SK-N-SH treated with all-trans-retinoic acid at 6 μM for 48 hours (cell line): Measurements from ENCODE around the gene DOLPP1.

Experiments used
- ATAC-seq: fragments of 200-7000 bp; cut with Tn5 transposase; 3 replicates; pipeline ENCODE4 v1.9.1; 2020; ENCODE audit warnings: mild to moderate bottlenecking, moderate library complexity
- ARNTL ChIP-seq: fragments of 450-650 bp; formaldehyde crosslinking; IDR thresholded peaks from 2 replicates; pipeline ENCODE4 v1.5.0; 2020; ENCODE audit warnings: low read depth, mild to moderate bottlenecking, moderate library complexity, borderline replicate concordance
- BACH2 ChIP-seq: fragments of 250-450 bp; sonication (Bioruptor Pico); IDR thresholded peaks from 2 replicates; pipeline ENCODE4 v1.9.0; 2021; ENCODE audit warnings: mild to moderate bottlenecking, borderline replicate concordance
- CSDC2 ChIP-seq: fragments of 250-450 bp; sonication (Bioruptor Pico); IDR thresholded peaks from 2 replicates; pipeline ENCODE4 v1.5.0; 2020; ENCODE audit warnings: mild to moderate bottlenecking, moderate library complexity
- ESRRG ChIP-seq: fragments of 250-450 bp; sonication (Bioruptor Pico); IDR thresholded peaks from 2 replicates; pipeline ENCODE4 v1.6.1; 2021; ENCODE audit warnings: mild to moderate bottlenecking
- ISL1 ChIP-seq: fragments of 250-450 bp; sonication (Bioruptor Pico); IDR thresholded peaks from 2 replicates; pipeline ENCODE4 v2.1.2; 2022; ENCODE audit warnings: mild to moderate bottlenecking, moderate library complexity
- OSR1 ChIP-seq: fragments of 250-450 bp; sonication (Bioruptor Pico); IDR thresholded peaks from 2 replicates; pipeline ENCODE4 v1.8.0; 2022; ENCODE audit warnings: moderate library complexity, mild to moderate bottlenecking, inconsistent platforms
- PPARA ChIP-seq: fragments of 250-450 bp; sonication (Bioruptor Pico); IDR thresholded peaks from 2 replicates; pipeline ENCODE4 v1.5.0; 2020; ENCODE audit warnings: mild to moderate bottlenecking, borderline replicate concordance
- RARB ChIP-seq: fragments of 250-450 bp; sonication (Bioruptor Pico); IDR thresholded peaks from 2 replicates; pipeline ENCODE4 v1.8.0; 2021; ENCODE audit warnings: mild to moderate bottlenecking, moderate library complexity
- TCF4 ChIP-seq: fragments of 250-450 bp; sonication (Bioruptor Pico); IDR thresholded peaks from 2 replicates; pipeline ENCODE4 v1.8.0; 2021; ENCODE audit warnings: mild to moderate bottlenecking, moderate library complexity, borderline replicate concordance
- TOX ChIP-seq: fragments of 250-450 bp; sonication (Bioruptor Pico); IDR thresholded peaks from 2 replicates; pipeline ENCODE4 v1.8.0; 2021; ENCODE audit warnings: mild to moderate bottlenecking, moderate library complexity, borderline replicate concordance
- ZC3H10 ChIP-seq: fragments of 250-450 bp; sonication (Bioruptor Pico); IDR thresholded peaks from 2 replicates; pipeline ENCODE4 v1.5.1; 2021; ENCODE audit warnings: mild to moderate bottlenecking, moderate library complexity
- ZFP3 ChIP-seq: fragments of 250-450 bp; sonication (Bioruptor Pico); IDR thresholded peaks from 2 replicates; pipeline ENCODE4 v1.5.0; 2020; ENCODE audit warnings: mild to moderate bottlenecking, moderate library complexity
- ZFP30 ChIP-seq: fragments of 450-650 bp; formaldehyde crosslinking; IDR thresholded peaks from 2 replicates; pipeline ENCODE4 v1.5.0; 2022; ENCODE audit warnings: mild to moderate bottlenecking, moderate library complexity
- ZNF565 ChIP-seq: fragments of 450-650 bp; formaldehyde crosslinking; conservative IDR thresholded peaks from 2 replicates; pipeline ENCODE4 v1.5.0; 2020; ENCODE audit warnings: low read depth, mild to moderate bottlenecking, moderate library complexity
- ZNF70 ChIP-seq: fragments of 450-650 bp; formaldehyde crosslinking; IDR thresholded peaks from 2 replicates; pipeline ENCODE4 v1.5.0; 2020; ENCODE audit warnings: mild to moderate bottlenecking, moderate library complexity
- ZNF8 ChIP-seq: fragments of 450-650 bp; formaldehyde crosslinking; IDR thresholded peaks from 2 replicates; pipeline ENCODE4 v1.5.0; 2020; ENCODE audit warnings: mild to moderate bottlenecking, moderate library complexity
- TF ChIP-seq, protein P1 (sequence below): fragments of 250-450 bp; sonication (Bioruptor Pico); IDR thresholded peaks from 2 replicates; pipeline ENCODE4 v1.5.1; 2020; ENCODE audit warnings: low read depth, mild to moderate bottlenecking, moderate library complexity
- TF ChIP-seq, protein P2 (sequence below): fragments of 250-450 bp; sonication (Bioruptor Pico); IDR thresholded peaks from 2 replicates; pipeline ENCODE4 v1.5.1; 2021; ENCODE audit warnings: mild to moderate bottlenecking, moderate library complexity
- TF ChIP-seq, protein P3 (sequence below): fragments of 250-450 bp; sonication (Bioruptor Pico); IDR thresholded peaks from 2 replicates; pipeline ENCODE4 v1.8.0; 2020; ENCODE audit warnings: mild to moderate bottlenecking, moderate library complexity, borderline replicate concordance
- TF ChIP-seq, protein P4 (sequence below): fragments of 250-450 bp; sonication (Bioruptor Pico); IDR thresholded peaks from 2 replicates; pipeline ENCODE4 v1.8.0; 2021; ENCODE audit warnings: low read depth, mild to moderate bottlenecking, moderate library complexity, borderline replicate concordance

DOLPP1 gene

DNA sequence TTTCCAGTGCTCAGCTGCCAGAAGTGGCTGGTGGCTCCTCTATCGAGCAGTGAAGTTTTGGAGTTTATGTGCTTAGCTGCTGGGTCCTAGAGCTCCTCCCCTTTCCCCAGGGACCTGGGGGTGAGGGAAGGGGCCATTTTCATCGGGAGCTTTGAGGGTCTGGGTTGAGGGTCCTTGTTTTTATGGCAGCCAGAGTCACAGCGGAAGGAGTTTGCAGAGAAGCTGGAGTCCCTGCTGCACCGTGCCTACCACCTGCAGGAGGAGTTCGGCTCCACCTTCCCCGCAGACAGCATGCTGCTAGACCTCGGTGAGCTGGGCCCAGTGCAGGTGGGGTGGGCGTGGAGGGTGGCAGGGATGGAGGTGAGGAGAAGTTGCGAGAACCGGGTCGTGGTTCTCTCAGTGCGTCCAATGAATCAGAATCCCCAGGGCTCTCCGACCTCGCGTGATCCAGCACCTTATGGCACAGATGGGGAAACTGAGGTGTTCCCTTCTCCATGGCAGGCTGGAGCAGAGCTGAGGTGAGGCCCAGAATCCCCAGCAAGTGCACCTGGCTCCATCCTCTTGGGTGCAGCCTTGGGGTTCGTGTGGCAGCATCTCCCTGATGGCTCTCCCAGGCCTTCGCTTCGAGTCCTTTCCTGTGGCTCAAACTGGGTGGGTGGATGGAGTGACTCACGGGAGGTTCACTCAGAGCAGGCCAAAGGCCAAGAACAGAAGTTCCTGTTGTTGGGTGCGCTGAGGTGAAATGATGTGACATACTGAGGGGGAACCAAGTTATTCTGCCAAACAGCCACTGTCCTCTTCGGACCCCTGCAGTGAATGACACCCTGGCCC lies 21.7 kb upstream of the DOLPP1 start:
- TF ChIP-seq ZFP30 (CRISPR knock-in tag) (no peak), ZNF8 (CRISPR knock-in tag) (no peak), BACH2 (CRISPR knock-in tag) (no peak), ZC3H10 (no peak), TOX (CRISPR knock-in tag) (no peak), ZNF70 (no peak), OSR1 (CRISPR knock-in tag) (no peak), CSDC2 (no peak), ARNTL (CRISPR knock-in tag) (no peak), TCF4 (CRISPR knock-in tag) (no peak), ESRRG (no peak)
- TF ChIP-seq, protein P1, sequence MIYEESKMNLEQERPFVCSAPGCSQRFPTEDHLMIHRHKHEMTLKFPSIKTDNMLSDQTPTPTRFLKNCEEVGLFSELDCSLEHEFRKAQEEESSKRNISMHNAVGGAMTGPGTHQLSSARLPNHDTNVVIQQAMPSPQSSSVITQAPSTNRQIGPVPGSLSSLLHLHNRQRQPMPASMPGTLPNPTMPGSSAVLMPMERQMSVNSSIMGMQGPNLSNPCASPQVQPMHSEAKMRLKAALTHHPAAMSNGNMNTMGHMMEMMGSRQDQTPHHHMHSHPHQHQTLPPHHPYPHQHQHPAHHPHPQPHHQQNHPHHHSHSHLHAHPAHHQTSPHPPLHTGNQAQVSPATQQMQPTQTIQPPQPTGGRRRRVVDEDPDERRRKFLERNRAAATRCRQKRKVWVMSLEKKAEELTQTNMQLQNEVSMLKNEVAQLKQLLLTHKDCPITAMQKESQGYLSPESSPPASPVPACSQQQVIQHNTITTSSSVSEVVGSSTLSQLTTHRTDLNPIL (CRISPR knock-in tag): no peak
- ATAC-seq: no peak

DNA sequence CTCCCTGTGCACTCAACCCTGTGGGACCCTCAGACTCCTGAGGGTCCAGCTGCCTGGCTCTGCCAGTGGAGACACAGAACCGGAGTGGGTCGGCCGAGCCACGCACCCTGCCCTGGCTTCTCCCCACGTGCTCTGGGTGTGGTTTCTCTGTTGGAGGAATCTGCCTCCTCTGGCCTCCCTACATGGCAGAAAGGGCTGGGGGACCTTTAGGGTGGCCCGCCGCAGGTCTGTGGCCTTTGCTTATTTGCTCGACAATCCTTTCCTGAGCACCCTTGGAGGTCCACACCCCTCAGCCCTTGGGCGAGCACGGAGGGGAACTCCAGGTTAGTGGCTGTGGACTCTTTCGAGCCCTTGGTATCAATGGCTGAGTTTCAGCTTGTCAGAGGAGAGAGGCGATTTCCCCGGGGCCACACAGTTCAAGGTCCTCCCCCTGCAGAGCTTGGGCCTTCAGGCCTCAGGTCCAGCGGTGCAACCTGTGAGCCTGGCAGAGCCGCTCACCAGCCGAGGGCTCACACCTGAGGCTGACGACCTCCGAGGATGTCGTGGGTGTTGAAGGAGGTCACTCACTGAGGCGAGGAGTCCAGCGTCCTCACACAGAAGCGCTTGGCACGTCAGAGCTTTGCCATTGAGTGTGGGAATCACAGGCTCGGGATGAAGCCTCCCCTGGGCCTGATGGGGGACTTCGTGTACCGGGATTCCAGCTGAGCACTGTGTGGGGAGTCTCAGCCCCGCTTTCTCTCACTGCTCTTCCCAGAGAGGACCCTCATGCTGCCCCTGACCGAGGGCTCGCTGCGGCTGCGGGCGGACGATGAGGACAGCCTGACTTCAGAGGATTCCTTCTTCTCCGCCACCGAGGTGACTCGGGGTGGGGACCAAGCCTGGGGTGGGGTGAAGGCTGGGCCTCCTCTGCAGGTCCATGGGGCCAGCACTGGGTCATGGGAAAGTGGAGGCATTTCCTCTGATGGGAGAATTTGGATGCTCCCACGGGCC lies 20.8 kb upstream of the DOLPP1 start:
- ATAC-seq: no peak
- TF ChIP-seq, protein P1 (CRISPR knock-in tag): no peak
- no peak for TF ChIP-seq TOX (CRISPR knock-in tag)
- no peak for TF ChIP-seq CSDC2
- TF ChIP-seq ISL1 (CRISPR knock-in tag): no peak
- TF ChIP-seq, protein P2, sequence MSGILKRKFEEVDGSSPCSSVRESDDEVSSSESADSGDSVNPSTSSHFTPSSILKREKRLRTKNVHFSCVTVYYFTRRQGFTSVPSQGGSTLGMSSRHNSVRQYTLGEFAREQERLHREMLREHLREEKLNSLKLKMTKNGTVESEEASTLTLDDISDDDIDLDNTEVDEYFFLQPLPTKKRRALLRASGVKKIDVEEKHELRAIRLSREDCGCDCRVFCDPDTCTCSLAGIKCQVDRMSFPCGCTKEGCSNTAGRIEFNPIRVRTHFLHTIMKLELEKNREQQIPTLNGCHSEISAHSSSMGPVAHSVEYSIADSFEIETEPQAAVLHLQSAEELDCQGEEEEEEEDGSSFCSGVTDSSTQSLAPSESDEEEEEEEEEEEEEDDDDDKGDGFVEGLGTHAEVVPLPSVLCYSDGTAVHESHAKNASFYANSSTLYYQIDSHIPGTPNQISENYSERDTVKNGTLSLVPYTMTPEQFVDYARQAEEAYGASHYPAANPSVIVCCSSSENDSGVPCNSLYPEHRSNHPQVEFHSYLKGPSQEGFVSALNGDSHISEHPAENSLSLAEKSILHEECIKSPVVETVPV (CRISPR knock-in tag): no peak
- TF ChIP-seq, protein P3, sequence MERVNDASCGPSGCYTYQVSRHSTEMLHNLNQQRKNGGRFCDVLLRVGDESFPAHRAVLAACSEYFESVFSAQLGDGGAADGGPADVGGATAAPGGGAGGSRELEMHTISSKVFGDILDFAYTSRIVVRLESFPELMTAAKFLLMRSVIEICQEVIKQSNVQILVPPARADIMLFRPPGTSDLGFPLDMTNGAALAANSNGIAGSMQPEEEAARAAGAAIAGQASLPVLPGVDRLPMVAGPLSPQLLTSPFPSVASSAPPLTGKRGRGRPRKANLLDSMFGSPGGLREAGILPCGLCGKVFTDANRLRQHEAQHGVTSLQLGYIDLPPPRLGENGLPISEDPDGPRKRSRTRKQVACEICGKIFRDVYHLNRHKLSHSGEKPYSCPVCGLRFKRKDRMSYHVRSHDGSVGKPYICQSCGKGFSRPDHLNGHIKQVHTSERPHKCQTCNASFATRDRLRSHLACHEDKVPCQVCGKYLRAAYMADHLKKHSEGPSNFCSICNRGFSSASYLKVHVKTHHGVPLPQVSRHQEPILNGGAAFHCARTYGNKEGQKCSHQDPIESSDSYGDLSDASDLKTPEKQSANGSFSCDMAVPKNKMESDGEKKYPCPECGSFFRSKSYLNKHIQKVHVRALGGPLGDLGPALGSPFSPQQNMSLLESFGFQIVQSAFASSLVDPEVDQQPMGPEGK (CRISPR knock-in tag): no peak
- TF ChIP-seq ARNTL (CRISPR knock-in tag): no peak
- no peak for TF ChIP-seq ESRRG
- TF ChIP-seq OSR1 (CRISPR knock-in tag): no peak
- TF ChIP-seq PPARA: no peak
- no peak for TF ChIP-seq TCF4 (CRISPR knock-in tag)

DNA sequence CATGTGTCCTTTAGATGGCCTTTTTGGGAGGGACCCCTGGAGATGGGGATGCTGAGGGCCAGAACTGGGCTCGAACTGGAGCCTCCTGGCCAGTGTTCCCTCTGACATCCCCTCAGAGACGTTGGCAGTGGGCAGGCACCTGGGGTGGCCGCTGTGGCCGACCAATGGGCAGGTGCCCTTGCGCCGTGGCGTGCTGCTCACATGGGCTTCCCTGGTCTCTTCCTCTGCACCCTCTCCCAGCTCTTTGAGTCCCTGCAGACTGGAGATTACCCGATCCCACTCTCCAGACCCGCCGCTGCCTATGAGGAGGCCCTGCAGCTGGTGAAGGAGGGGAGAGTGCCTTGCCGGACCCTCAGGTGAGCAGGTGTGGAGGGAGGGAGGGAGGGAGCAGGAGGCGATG lies 19.9 kb upstream of the DOLPP1 start:
- ATAC-seq: no peak
- TF ChIP-seq RARB (CRISPR knock-in tag): no peak
- TF ChIP-seq TCF4 (CRISPR knock-in tag): no peak
- no peak for TF ChIP-seq TOX (CRISPR knock-in tag)
- no peak for TF ChIP-seq ZFP3

DNA sequence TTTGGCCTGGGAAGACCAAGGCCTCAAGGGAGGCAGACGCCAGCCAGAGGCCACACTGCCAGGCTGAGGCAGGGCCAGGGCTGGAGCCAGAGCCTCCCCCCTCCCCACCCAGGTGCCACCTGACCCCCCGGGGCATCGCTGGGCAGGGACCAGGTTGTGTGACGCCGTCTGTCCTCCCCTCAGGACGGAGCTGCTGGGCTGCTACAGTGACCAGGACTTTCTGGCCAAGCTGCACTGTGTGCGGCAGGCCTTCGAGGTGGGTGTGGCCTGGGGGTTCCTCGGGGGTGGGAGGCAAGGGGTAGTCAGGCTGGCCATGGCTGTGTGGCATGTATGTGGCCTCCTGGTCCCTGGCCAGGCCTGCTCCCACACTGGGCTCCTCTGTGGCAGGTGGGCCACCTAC lies 17.9 kb upstream of the DOLPP1 start:
- no peak for TF ChIP-seq ZFP30 (CRISPR knock-in tag)
- TF ChIP-seq ISL1 (CRISPR knock-in tag): no peak
- no peak for TF ChIP-seq ZNF565 (CRISPR knock-in tag)
- no peak for TF ChIP-seq ZNF8 (CRISPR knock-in tag)
- TF ChIP-seq, protein P4, sequence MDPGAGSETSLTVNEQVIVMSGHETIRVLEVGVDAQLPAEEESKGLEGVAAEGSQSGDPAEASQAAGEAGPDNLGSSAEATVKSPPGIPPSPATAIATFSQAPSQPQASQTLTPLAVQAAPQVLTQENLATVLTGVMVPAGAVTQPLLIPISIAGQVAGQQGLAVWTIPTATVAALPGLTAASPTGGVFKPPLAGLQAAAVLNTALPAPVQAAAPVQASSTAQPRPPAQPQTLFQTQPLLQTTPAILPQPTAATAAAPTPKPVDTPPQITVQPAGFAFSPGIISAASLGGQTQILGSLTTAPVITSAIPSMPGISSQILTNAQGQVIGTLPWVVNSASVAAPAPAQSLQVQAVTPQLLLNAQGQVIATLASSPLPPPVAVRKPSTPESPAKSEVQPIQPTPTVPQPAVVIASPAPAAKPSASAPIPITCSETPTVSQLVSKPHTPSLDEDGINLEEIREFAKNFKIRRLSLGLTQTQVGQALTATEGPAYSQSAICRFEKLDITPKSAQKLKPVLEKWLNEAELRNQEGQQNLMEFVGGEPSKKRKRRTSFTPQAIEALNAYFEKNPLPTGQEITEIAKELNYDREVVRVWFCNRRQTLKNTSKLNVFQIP: no peak
- no peak for TF ChIP-seq ZC3H10
- no peak for TF ChIP-seq ESRRG
- TF ChIP-seq OSR1 (CRISPR knock-in tag): no peak
- TF ChIP-seq CSDC2: no peak
- TF ChIP-seq RARB (CRISPR knock-in tag): no peak
- TF ChIP-seq, all 23 proteins: peak for 0
- ATAC-seq: no peak
